PC-9 (cell line): ENCODE measurements around the gene MCM5.

Experiments used
- EZH2 ChIP-seq: fragments of 200-600 bp; sonication (generic); IDR thresholded peaks from 2 replicates; pipeline ENCODE4 v1.8.0; 2017; ENCODE audit warnings: antibody characterized with exemption, low read depth
- TF ChIP-seq, protein P1 (sequence below): fragments of 200-600 bp; sonication (generic); conservative IDR thresholded peaks from 2 replicates; pipeline ENCODE4 v1.6.1; 2017; ENCODE audit warnings: mixed run types, antibody characterized with exemption, mild to moderate bottlenecking, moderate library complexity

DNA sequence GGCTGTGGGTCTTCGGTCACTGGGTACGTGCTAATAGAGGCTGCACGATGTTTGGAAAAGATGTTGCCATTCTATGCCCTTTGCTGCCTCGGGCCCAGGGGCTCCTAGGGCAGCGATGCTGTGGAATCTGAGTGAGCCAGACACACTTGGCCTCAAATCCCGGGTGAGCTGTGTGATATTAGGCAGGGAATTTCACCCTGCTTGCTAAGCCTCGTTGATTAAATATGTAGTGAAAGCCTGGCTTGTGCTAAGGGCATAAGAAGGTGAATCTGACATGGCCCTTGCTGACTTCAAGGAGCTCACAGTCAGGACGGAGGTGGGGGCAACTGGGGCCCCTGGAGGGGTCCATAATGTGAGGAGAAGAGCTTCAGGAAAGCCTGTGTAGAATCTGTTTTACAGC is 24.4 kb upstream of the MCM5 start:
- TF ChIP-seq, protein P1, sequence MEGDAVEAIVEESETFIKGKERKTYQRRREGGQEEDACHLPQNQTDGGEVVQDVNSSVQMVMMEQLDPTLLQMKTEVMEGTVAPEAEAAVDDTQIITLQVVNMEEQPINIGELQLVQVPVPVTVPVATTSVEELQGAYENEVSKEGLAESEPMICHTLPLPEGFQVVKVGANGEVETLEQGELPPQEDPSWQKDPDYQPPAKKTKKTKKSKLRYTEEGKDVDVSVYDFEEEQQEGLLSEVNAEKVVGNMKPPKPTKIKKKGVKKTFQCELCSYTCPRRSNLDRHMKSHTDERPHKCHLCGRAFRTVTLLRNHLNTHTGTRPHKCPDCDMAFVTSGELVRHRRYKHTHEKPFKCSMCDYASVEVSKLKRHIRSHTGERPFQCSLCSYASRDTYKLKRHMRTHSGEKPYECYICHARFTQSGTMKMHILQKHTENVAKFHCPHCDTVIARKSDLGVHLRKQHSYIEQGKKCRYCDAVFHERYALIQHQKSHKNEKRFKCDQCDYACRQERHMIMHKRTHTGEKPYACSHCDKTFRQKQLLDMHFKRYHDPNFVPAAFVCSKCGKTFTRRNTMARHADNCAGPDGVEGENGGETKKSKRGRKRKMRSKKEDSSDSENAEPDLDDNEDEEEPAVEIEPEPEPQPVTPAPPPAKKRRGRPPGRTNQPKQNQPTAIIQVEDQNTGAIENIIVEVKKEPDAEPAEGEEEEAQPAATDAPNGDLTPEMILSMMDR = no peak
- TF ChIP-seq EZH2 = no peak
